Gastroesophageal sphincter (tissue), 3 donors: ENCODE data around the gene NBEA.

Experiments used
- EP300 ChIP-seq: sonication (generic); formaldehyde crosslinking; IDR thresholded peaks from one replicate; pipeline ENCODE4 v1.6.1; 2017; ENCODE audit warnings: antibody characterized with exemption, mild to moderate bottlenecking
- POLR2AphosphoS5 ChIP-seq: sonication (generic); formaldehyde crosslinking; IDR thresholded peaks from one replicate; pipeline ENCODE4 v1.6.1; 2017; ENCODE audit warnings: antibody characterized with exemption
- TF ChIP-seq, protein P1 (sequence below), 4 experiments: fragments of 200-600 bp in 2 of 4; fragments of 450-650 bp in 2 of 4; sonication (generic) in 1 of 4; IDR thresholded peaks; one replicate each; pipeline ENCODE4 v1.5.1; 2017 to 2019; ENCODE audit warnings: antibody characterized with exemption in 4 of 4, mild to moderate bottlenecking in 2 of 4, moderate library complexity in 2 of 4

DNA sequence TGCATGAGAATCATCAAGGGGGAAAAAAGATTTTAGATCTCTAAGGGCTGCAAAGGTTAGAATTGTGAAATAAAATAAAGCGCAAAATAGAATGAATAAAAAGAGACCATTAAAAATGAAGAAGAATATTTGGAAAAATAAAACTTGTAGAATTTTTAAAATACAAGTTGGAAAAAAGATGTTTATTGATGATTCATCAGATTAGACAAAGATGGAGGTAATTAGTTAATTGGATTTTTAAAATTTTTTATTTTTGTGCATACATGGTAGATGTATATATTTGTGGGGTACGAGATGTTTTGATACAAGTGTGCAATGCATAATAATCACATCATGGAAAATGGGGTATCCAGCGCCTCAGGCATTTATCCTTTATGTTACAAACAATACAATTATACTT is 391.1 kb downstream of the NBEA start:
- no peak for TF ChIP-seq POLR2AphosphoS5
- TF ChIP-seq, protein P1, sequence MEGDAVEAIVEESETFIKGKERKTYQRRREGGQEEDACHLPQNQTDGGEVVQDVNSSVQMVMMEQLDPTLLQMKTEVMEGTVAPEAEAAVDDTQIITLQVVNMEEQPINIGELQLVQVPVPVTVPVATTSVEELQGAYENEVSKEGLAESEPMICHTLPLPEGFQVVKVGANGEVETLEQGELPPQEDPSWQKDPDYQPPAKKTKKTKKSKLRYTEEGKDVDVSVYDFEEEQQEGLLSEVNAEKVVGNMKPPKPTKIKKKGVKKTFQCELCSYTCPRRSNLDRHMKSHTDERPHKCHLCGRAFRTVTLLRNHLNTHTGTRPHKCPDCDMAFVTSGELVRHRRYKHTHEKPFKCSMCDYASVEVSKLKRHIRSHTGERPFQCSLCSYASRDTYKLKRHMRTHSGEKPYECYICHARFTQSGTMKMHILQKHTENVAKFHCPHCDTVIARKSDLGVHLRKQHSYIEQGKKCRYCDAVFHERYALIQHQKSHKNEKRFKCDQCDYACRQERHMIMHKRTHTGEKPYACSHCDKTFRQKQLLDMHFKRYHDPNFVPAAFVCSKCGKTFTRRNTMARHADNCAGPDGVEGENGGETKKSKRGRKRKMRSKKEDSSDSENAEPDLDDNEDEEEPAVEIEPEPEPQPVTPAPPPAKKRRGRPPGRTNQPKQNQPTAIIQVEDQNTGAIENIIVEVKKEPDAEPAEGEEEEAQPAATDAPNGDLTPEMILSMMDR (IDR thresholded peaks at IDR 0.05) = no peak
- no peak for TF ChIP-seq EP300
